Measurements from ENCODE around the gene ZNF536. TPM values are rescaled to one million over a fixed set of nuclear protein-coding genes. Genes with fewer than 3 reads are reported as not detected.

ZNF536 gene
- total RNA-seq, 1 experiment from 2014 or later, result not detected

DNA sequence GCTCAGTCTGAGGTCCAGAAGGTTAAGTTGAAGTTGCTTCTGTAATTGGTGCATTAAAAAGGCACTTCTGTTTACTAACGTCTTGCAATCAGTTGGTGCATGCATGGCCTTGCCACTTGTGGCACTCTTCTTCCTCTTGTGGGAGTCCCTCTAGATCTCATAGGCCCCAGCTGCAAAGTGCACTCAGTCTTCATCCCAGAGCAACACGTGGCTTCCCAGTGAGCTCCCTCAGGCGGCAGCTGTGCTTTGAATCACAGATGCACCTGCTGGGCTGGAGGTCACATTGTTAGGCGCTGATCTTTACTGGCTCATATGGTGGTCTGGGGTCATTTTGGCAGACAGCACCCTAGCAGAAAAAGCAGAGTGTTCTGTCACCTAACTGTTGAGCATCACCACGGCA lies 215.7 kb downstream of the ZNF536 start:
- no peak for DNase-seq
- no peaks in the 10 kb centered on the region for H3K9me3 Mint-ChIP-seq (ENCODE audit: unreplicated experiment)
- no peaks in the 10 kb centered on the region for H3K4me1 ChIP-seq

DNA sequence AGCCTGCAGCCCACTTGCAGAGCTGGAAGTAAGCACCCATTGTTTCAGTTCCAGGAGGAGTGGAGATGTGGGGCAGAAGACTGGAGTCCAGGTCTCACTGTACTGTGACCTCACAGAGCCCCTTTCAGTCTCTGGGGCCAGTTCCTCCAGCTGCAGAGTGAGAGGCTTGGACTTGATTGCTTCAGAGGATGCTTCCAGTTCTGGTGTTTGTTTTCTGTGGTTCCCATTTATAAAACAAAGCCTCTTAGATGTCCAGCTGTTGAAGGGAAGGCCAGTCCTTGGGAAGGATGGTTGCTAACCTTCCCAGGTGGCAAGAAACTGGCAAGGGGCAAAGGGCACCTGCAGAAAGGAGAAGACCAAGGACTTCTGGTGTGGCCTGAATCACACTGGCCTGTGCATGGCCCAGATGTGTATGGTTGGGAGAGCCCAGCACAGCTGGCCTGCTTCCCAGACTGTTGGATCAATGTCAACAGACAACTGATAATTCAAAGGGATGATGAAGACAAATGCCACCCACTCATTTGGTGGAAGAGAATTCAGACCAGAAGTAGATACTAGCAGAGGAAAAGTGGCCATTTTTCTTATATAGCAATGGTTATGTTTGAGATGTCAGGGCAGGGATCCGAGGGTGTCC lies 218.5 kb downstream of the ZNF536 start:
- Mint-ChIP-seq H3K36me3 (ENCODE audit: insufficient read depth, unreplicated experiment) (no peaks in the 10 kb centered on the region), H3K4me1 (ENCODE audit: low read depth, unreplicated experiment) (no peaks in the 10 kb centered on the region), H3K9me3 (ENCODE audit: unreplicated experiment) (no peaks in the 10 kb centered on the region), H3K4me3 (ENCODE audit: unreplicated experiment) (no peak overlapping the region), H3K27ac (ENCODE audit: unreplicated experiment) (no peak overlapping the region), H3K27me3 (ENCODE audit: insufficient read depth, unreplicated experiment) (no peaks in the 10 kb centered on the region)
- TF ChIP-seq, protein P1, sequence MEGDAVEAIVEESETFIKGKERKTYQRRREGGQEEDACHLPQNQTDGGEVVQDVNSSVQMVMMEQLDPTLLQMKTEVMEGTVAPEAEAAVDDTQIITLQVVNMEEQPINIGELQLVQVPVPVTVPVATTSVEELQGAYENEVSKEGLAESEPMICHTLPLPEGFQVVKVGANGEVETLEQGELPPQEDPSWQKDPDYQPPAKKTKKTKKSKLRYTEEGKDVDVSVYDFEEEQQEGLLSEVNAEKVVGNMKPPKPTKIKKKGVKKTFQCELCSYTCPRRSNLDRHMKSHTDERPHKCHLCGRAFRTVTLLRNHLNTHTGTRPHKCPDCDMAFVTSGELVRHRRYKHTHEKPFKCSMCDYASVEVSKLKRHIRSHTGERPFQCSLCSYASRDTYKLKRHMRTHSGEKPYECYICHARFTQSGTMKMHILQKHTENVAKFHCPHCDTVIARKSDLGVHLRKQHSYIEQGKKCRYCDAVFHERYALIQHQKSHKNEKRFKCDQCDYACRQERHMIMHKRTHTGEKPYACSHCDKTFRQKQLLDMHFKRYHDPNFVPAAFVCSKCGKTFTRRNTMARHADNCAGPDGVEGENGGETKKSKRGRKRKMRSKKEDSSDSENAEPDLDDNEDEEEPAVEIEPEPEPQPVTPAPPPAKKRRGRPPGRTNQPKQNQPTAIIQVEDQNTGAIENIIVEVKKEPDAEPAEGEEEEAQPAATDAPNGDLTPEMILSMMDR (IDR thresholded peaks at IDR 0.05; ENCODE audit: insufficient read depth in 1 of 2, low read depth in 1 of 2, low read length in 1 of 2, severe bottlenecking in 1 of 2, unreplicated experiment in 1 of 2), result no peak
- Histone ChIP-seq H3K36me3 (ENCODE audit: control insufficient read depth, insufficient read depth, low read length) (no peaks in the 10 kb centered on the region), H3K9me3 (no peaks in the 10 kb centered on the region), H3K4me3 (ENCODE audit: low read depth, low read length) (no peak overlapping the region), H3K4me1 (no peaks in the 10 kb centered on the region), H3K27me3 (replicated peaks; ENCODE audit: control insufficient read depth, insufficient read depth, low read length) (no peaks in the 10 kb centered on the region)
- ChIA-PET POLR2A (no interaction called here), CTCF (no interaction called here)
- DNase-seq, result no peak
- intact Hi-C loops (cut with micrococcal nuclease; ENCODE audit: unreplicated experiment), result no loop called here
- no TSS peak for BruUV-seq (replicated peaks)

More for the DNA sequence above, 215.7 kb downstream of the ZNF536 start:
- TF ChIP-seq, protein P1 (IDR thresholded peaks at IDR 0.05; ENCODE audit: insufficient read depth in 1 of 2, low read depth in 1 of 2, low read length in 1 of 2, severe bottlenecking in 1 of 2, unreplicated experiment in 1 of 2), result no peak
- H3K27me3 ChIP-seq (replicated peaks; ENCODE audit: control insufficient read depth, insufficient read depth, low read length), result no peaks in the 10 kb centered on the region
- ChIA-PET CTCF (no interaction called here), POLR2A (no interaction called here)
- H3K27me3 Mint-ChIP-seq (ENCODE audit: insufficient read depth, unreplicated experiment), result no peaks in the 10 kb centered on the region
- no TSS peak for BruUV-seq (replicated peaks)
- H3K4me3 ChIP-seq (ENCODE audit: low read depth, low read length), result no peak overlapping the region
- H3K36me3 Mint-ChIP-seq (ENCODE audit: insufficient read depth, unreplicated experiment), result no peaks in the 10 kb centered on the region
- intact Hi-C loops (cut with micrococcal nuclease; ENCODE audit: unreplicated experiment), result no loop called here
- no peaks in the 10 kb centered on the region for H3K36me3 ChIP-seq (ENCODE audit: control insufficient read depth, insufficient read depth, low read length)
- no peaks in the 10 kb centered on the region for H3K4me1 Mint-ChIP-seq (ENCODE audit: low read depth, unreplicated experiment)
- no peaks in the 10 kb centered on the region for H3K9me3 ChIP-seq
- no peak overlapping the region for H3K4me3 Mint-ChIP-seq (ENCODE audit: unreplicated experiment)
- H3K27ac Mint-ChIP-seq (ENCODE audit: unreplicated experiment), result no peak overlapping the region

DNA sequence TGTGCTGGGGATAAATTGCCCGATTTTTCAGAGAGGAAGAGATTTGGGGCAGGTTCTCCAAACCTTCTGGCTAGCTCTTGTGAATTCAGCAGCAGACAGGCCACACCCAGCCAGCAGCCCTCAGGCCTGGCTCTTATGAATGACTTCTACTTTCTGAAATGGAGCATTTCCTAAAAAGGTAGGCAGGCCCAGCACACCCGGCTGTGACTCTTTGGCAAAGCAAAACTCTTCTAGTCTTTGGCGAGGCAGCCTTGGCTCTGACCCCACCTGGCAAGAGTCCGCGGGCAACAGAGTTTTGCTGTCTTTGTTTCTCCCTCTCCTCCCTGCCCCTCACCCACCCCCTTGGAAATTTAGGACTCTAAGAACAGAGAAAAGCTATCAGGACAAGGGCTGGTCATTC lies 221.2 kb downstream of the ZNF536 start:
- POLR2A ChIA-PET, result no interaction called here
- H3K27me3 Mint-ChIP-seq (ENCODE audit: insufficient read depth, unreplicated experiment), result peaks cover 2% of the 10 kb centered on the region
- no peak for DNase-seq
- no peak overlapping the region for H3K4me3 Mint-ChIP-seq (ENCODE audit: unreplicated experiment)
- no peak overlapping the region for H3K4me3 ChIP-seq (ENCODE audit: low read depth, low read length)
- H3K36me3 Mint-ChIP-seq (ENCODE audit: insufficient read depth, unreplicated experiment), result no peaks in the 10 kb centered on the region
- H3K4me1 ChIP-seq, result no peaks in the 10 kb centered on the region
- H3K27me3 ChIP-seq (replicated peaks; ENCODE audit: control insufficient read depth, insufficient read depth, low read length), result no peaks in the 10 kb centered on the region; the same call in 1 of the 2 replicates
- H3K4me1 Mint-ChIP-seq (ENCODE audit: low read depth, unreplicated experiment), result no peaks in the 10 kb centered on the region
- H3K9me3 ChIP-seq, result no peaks in the 10 kb centered on the region
- H3K9me3 Mint-ChIP-seq (ENCODE audit: unreplicated experiment), result no peaks in the 10 kb centered on the region
- CTCF ChIA-PET, result no interaction called here
- intact Hi-C loops (cut with micrococcal nuclease; ENCODE audit: unreplicated experiment), result no loop called here
- TF ChIP-seq, protein P1 (IDR thresholded peaks at IDR 0.05; ENCODE audit: insufficient read depth in 1 of 2, low read depth in 1 of 2, low read length in 1 of 2, severe bottlenecking in 1 of 2, unreplicated experiment in 1 of 2), result no peak
- no peaks in the 10 kb centered on the region for H3K36me3 ChIP-seq (ENCODE audit: control insufficient read depth, insufficient read depth, low read length)
- no TSS peak for BruUV-seq (replicated peaks)
- no peak overlapping the region for H3K27ac Mint-ChIP-seq (ENCODE audit: unreplicated experiment)
